Measurements from ENCODE around the gene LCN1. TPM values are rescaled to one million over a fixed set of nuclear protein-coding genes. Genes with fewer than 3 reads are reported as not detected.
A peak's percentile ranks its signal among the peaks of the same experiment; 100 is the strongest.

The LCN1 gene
- total and polyA plus RNA-seq, 2 experiments from 2014 or later: 0.27 TPM; not detected in 1

DNA sequence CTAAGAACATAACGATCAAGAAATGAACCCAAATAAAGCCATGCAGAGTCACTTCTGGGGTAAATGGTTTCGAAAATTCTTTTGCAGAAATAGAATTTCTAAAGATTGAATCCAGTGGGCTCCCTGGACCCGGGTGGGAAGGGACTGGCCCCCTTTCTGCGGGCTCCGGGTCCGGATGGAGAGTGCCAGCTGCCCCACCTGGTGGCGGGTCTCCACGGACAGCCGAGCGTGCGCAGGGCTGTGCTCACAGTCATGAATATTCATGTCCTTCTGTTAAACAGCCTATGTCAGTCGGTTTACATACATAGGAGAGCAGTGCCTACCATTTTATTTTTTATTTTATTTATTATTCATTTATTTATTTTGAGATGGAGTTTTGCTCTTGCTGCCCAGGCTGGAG, 46.3 kb upstream of the LCN1 start:
- 0 out of 2 replicates have a peak, but pooled peaks cover 4% of the 10 kb centered on the region for H3K4me1 ChIP-seq (ENCODE audit: insufficient read depth)
- H2AFZ ChIP-seq: no peak overlapping the region
- DNase-seq (ENCODE audit: low spot score): peak; percentile 83
- Mint-ChIP-seq H3K4me3 (no peak overlapping the region; the same call in 2 of the 3 replicates), H3K9me3 (no peaks in the 10 kb centered on the region), H3K27me3 (ENCODE audit: insufficient read depth, low read depth, poor library complexity) (peaks cover 13% of the 10 kb centered on the region), H3K4me1 (peaks cover 25% of the 10 kb centered on the region), H3K36me3 (ENCODE audit: low read depth) (no peaks in the 10 kb centered on the region), H3K27ac (no peak overlapping the region)
- no peak overlapping the region for H3K27ac ChIP-seq (ENCODE audit: low read depth)
- peaks cover 7% of the 10 kb centered on the region; the same call in 1 of the 2 replicates for H3K79me2 ChIP-seq (replicated peaks; ENCODE audit: insufficient read depth)
- H3F3A ChIP-seq (replicated peaks; ENCODE audit: low read depth): peaks cover 12% of the 10 kb centered on the region; the same call in 1 of the 2 replicates
- H3K4me2 ChIP-seq: peak overlapping the region; percentile 54; the same call in 1 of the 2 replicates
- no peak for TF ChIP-seq POLR2AphosphoS5 (IDR thresholded peaks at IDR 0.05; ENCODE audit: low read depth)
- TF ChIP-seq, protein P1, sequence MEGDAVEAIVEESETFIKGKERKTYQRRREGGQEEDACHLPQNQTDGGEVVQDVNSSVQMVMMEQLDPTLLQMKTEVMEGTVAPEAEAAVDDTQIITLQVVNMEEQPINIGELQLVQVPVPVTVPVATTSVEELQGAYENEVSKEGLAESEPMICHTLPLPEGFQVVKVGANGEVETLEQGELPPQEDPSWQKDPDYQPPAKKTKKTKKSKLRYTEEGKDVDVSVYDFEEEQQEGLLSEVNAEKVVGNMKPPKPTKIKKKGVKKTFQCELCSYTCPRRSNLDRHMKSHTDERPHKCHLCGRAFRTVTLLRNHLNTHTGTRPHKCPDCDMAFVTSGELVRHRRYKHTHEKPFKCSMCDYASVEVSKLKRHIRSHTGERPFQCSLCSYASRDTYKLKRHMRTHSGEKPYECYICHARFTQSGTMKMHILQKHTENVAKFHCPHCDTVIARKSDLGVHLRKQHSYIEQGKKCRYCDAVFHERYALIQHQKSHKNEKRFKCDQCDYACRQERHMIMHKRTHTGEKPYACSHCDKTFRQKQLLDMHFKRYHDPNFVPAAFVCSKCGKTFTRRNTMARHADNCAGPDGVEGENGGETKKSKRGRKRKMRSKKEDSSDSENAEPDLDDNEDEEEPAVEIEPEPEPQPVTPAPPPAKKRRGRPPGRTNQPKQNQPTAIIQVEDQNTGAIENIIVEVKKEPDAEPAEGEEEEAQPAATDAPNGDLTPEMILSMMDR (conservative IDR thresholded peaks at IDR 0.05; ENCODE audit: low read depth in 2 of 2): peak; percentile 69 to 72
- no peaks in the 10 kb centered on the region for H3K36me3 ChIP-seq (ENCODE audit: insufficient read depth)
- no peaks in the 10 kb centered on the region for H4K20me1 ChIP-seq (replicated peaks; ENCODE audit: insufficient read depth)
- peak; percentile 79 for ATAC-seq
- H3K27me3 ChIP-seq (ENCODE audit: insufficient read depth): no peaks in the 10 kb centered on the region
- no peak overlapping the region for H3K4me3 ChIP-seq
- H3K9me2 ChIP-seq (ENCODE audit: insufficient read depth): no peaks in the 10 kb centered on the region

DNA sequence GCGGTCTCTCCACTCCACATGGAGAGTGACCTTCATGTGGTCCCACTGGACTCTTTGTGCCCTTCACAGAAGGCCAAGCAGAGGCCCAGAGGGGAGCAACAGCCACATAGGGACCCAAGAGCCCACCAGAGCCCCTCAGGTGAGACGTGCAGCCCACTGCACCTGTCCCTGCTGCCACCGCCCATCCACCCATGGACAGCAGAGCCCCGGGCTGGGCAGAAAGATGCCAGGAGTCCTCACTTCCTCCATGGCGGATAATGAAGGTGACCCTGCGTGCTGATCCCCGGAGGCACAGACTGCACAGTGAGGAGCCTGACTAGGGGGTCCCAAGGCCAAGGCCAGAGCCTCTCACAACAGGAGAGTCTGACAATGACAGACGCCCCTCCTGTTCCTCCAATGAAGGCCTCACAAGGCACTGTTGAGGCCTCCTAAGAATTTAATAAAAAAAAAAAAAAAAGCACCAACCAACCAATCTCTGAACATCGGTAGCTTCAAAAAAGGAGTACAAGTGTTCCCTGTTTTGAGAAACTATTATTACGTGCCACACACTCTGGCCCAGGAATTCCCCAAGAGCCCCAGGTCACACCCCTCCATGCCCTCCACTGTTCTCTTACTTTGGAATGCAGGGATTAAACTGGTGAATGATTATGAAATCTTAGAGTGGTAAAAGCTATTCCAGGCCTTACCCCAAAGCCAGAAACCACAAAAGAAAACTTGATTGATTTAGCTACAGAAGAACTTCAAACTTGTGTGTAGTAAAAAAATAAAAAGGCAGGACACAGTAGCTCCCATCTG, 44.5 kb upstream of the LCN1 start:
- no peaks in the 10 kb centered on the region for H3K9me2 ChIP-seq (ENCODE audit: insufficient read depth)
- no peak overlapping the region for H3K27ac ChIP-seq (ENCODE audit: low read depth)
- Mint-ChIP-seq H3K27me3 (ENCODE audit: insufficient read depth, low read depth, poor library complexity) (peaks cover 11% of the 10 kb centered on the region), H3K9me3 (no peaks in the 10 kb centered on the region), H3K4me1 (peaks cover 13% of the 10 kb centered on the region), H3K27ac (no peak overlapping the region), H3K4me3 (no peak overlapping the region), H3K36me3 (ENCODE audit: low read depth) (no peaks in the 10 kb centered on the region)
- H3K4me1 ChIP-seq (ENCODE audit: insufficient read depth): peaks cover 6% of the 10 kb centered on the region
- no peak overlapping the region for H2AFZ ChIP-seq
- H3K79me2 ChIP-seq (replicated peaks; ENCODE audit: insufficient read depth): peaks cover 19% of the 10 kb centered on the region
- no peak for ATAC-seq
- TF ChIP-seq POLR2AphosphoS5 (IDR thresholded peaks at IDR 0.05; ENCODE audit: low read depth) (no peak), ZNF331 (CRISPR knock-in tag; IDR thresholded peaks at IDR 0.05; ENCODE audit: low read depth) (no peak), NANOG (IDR thresholded peaks at IDR 0.05; ENCODE audit: borderline replicate concordance) (no peak), CREB1 (CRISPR knock-in tag; IDR thresholded peaks at IDR 0.05; ENCODE audit: low read depth) (no peak), JUNB (IDR thresholded peaks at IDR 0.05; ENCODE audit: unreplicated experiment) (no peak), ZNF114 (CRISPR knock-in tag; IDR thresholded peaks at IDR 0.05) (no peak)
- TF ChIP-seq, protein P2, sequence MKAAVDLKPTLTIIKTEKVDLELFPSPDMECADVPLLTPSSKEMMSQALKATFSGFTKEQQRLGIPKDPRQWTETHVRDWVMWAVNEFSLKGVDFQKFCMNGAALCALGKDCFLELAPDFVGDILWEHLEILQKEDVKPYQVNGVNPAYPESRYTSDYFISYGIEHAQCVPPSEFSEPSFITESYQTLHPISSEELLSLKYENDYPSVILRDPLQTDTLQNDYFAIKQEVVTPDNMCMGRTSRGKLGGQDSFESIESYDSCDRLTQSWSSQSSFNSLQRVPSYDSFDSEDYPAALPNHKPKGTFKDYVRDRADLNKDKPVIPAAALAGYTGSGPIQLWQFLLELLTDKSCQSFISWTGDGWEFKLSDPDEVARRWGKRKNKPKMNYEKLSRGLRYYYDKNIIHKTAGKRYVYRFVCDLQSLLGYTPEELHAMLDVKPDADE (IDR thresholded peaks at IDR 0.05): no peak
- TF ChIP-seq, protein P3, sequence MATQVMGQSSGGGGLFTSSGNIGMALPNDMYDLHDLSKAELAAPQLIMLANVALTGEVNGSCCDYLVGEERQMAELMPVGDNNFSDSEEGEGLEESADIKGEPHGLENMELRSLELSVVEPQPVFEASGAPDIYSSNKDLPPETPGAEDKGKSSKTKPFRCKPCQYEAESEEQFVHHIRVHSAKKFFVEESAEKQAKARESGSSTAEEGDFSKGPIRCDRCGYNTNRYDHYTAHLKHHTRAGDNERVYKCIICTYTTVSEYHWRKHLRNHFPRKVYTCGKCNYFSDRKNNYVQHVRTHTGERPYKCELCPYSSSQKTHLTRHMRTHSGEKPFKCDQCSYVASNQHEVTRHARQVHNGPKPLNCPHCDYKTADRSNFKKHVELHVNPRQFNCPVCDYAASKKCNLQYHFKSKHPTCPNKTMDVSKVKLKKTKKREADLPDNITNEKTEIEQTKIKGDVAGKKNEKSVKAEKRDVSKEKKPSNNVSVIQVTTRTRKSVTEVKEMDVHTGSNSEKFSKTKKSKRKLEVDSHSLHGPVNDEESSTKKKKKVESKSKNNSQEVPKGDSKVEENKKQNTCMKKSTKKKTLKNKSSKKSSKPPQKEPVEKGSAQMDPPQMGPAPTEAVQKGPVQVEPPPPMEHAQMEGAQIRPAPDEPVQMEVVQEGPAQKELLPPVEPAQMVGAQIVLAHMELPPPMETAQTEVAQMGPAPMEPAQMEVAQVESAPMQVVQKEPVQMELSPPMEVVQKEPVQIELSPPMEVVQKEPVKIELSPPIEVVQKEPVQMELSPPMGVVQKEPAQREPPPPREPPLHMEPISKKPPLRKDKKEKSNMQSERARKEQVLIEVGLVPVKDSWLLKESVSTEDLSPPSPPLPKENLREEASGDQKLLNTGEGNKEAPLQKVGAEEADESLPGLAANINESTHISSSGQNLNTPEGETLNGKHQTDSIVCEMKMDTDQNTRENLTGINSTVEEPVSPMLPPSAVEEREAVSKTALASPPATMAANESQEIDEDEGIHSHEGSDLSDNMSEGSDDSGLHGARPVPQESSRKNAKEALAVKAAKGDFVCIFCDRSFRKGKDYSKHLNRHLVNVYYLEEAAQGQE (IDR thresholded peaks at IDR 0.05; ENCODE audit: unreplicated experiment): no peak
- no peak overlapping the region for H3K4me3 ChIP-seq
- no peaks in the 10 kb centered on the region for H3K27me3 ChIP-seq (ENCODE audit: insufficient read depth)
- no peak for DNase-seq (ENCODE audit: low spot score)
- H4K20me1 ChIP-seq (replicated peaks; ENCODE audit: insufficient read depth): peaks cover 7% of the 10 kb centered on the region; the same call in 1 of the 2 replicates
- no peak overlapping the region for H3K4me2 ChIP-seq
- no peaks in the 10 kb centered on the region for H3K36me3 ChIP-seq (ENCODE audit: insufficient read depth)
- peaks cover 12% of the 10 kb centered on the region; the same call in 1 of the 2 replicates for H3F3A ChIP-seq (replicated peaks; ENCODE audit: low read depth)

Measured in GM23338 (cell line).